ENCODE results near the gene CFAP299. TPM values are rescaled to one million over a fixed set of nuclear protein-coding genes. Genes with fewer than 3 reads are reported as not detected.
A peak's percentile ranks its signal among the peaks of the same experiment; 100 is the strongest.
"Not testable (repeated sequence)": the region's sequence is repeated elsewhere in the genome, so short reads cannot be mapped to it uniquely, and the experiment has no call there.

The CFAP299 gene
- 0.25 and 1.6 TPM in 2 replicates for total RNA-seq

GRCh38 chr4:80335554-80336358 is at the start of gene CFAP299:
TSS of gene CFAP299 (plus strand) at chr4:80335730.
- DNase-seq (ENCODE audit: low read depth), result peak; percentile 84

DNA sequence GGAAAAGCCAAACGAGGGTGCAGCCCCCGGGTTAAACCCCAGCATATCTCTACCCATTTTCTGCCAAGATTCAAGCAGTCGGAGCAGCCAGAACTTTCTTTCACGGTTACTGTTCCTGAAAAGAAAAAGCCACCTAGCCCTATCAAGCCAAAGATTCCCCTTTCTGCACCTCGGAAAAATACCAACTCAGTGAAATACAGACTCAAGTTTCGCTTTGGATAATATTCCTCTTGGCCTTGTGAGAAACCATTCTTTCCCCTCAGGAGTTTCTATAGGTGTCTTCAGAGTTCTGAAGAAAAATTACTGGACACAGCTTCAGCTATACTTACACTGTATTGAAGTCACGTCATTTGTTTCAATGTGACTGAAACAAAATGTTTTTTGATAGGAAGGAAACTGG is 49.1 kb upstream of the CFAP299 start:
- no peak for DNase-seq (ENCODE audit: low read depth)

GRCh38 chr4:80290665-80291064 is 44.9 kb upstream of the CFAP299 start:
- not testable (repeated sequence) for DNase-seq (ENCODE audit: low read depth)

DNA sequence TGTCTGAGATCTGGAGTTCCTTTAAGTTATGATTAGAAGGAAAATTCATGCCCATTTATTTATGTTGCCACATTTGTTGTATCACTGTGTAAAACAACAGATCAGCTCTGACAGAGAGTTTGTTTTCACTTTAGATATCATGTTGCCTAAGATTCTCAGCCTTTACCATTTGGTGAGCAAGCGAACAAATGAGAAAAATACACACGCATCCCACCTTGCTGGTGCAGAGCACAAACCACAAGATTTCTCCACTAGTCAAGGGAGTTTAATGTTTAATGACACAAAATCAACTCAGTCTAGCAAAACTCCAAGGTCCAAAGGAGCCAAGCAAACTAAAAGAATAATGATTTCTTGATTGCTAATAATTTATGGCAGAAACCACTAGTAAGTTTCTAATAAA is 41.3 kb upstream of the CFAP299 start:
- peak; percentile 87 for DNase-seq (ENCODE audit: low read depth)

- DNase-seq (ENCODE audit: low read depth), result no peak
Observed at GRCh38 chr4:80295336-80295735, 40.2 kb upstream of the CFAP299 start.

DNA sequence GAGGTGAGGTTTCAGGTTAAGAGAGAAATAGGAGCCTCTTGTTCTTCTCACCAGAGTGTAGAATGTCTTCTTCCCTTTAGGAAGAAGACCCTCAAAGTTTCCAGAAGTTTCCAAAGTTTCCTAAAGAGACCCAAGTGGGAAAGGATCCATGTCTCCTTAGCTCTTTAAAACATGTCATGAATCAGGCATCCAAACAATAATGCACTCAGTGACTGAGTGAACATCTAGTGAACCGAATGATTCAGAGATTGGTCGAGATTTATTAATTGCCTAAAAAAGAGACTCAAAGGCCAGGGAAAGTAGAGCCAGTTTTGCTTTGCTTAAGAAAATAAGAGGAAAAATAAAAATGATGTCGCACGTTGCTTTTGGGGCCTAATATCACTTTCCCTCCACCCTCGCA is 39.7 kb upstream of the CFAP299 start:
- peak; percentile 27 for DNase-seq (ENCODE audit: low read depth)

- DNase-seq (ENCODE audit: low read depth), result no peak
Observed at GRCh38 chr4:80301884-80302283, 33.6 kb upstream of the CFAP299 start.

GRCh38 chr4:80302616-80303223 is 32.8 kb upstream of the CFAP299 start:
- DNase-seq (ENCODE audit: low read depth), result no peak

DNA sequence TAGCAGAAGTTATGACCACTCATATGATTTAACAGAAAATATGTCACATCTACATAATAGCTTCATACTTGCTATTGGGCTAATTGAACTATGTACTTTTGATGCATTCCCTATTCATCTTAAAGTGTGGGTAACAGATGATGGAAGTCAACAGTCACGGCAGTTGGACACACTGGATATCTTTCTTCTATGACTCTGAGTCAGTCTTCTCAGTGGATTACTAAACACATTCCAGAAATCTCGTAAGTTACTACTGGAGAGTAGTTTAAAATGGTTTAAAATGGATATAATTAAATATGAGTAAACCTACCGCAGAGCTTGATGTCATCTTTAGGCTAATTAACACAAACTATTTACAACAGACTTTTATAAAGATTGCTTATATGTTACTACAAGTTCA is 30.1 kb upstream of the CFAP299 start:
- peak; percentile 61 for DNase-seq (ENCODE audit: low read depth)

DNA sequence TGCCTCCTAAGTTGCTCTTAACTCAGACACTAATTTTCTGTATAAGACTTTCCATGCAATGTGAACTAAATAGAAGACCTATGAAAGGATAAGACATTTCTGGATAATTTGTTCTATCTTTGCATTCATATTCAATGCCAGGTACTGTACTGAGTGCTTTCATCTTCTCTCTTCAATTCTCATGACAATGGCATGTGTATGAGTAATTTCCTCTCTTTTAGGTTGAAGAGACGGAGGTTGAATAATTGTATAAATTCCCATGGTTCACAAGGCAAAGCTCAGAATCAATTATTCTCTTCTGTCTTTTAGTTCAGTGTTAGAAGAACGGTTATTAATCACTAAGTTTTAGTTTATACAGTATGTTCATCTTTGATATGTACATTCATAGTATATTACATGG is 29.3 kb upstream of the CFAP299 start:
- DNase-seq (ENCODE audit: low read depth), result peak; percentile 38

DNA sequence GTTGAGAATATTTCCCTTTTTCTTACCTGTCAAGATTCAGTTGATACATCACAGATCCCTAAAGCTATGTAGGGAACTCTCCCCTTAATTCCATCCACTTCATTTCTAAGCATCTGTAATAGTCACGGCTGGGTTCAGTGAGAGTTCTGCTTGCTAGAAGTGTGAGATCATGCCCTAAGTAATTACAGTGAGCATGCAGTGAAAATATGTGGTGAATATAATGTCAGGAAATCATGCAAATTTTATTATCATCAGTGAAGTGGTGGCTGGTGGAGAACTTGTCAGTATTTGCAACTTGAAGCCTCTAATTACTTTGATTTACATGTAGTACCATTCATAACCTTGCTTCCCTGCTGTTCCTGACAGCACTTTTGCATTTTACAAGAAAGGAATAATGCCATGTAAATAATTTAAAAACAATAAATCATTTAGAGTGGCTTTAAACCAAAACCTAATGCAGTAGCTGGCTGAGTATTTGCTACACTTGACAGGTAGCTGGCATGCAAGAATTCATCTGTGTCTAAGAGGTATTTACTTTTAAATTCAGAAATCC is 28.3 kb upstream of the CFAP299 start:
- DNase-seq (ENCODE audit: low read depth), result peak; percentile 30

DNA sequence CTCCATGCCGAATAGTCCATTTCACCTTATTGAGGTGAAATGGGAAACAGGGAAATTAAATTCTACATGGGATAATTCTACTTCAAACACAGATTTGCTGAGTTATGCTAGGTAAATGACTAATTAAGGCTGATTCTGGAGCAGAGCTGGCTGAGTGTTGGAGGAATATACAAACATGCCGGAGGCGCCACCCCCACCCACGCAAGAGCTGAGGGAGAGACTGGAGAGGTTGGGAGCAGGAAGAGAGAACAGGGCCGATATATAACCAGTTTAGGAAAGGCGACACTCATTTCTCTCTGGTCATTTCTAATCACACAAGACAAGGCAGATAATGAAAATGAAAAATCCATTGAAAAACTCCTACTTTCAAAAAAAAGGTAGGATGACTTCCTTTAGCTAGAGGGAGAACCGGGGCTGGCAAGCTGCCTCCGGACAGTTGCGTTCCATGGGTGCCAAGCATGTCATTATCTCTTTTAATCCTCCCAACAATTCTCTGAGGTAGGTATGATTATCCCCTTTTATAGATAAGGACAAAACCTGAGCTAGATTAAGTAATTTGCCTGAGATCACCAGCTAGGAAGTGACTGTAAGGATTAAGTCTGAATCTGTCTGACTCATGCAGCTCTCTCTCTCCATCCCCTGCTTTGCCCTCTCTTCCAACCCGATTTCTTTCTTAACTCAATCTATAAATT is 27.6 kb upstream of the CFAP299 start:
- peak; percentile 68 for DNase-seq (ENCODE audit: low read depth)

GRCh38 chr4:80308466-80308822 is 27.1 kb upstream of the CFAP299 start:
- no peak for DNase-seq (ENCODE audit: low read depth)

DNA sequence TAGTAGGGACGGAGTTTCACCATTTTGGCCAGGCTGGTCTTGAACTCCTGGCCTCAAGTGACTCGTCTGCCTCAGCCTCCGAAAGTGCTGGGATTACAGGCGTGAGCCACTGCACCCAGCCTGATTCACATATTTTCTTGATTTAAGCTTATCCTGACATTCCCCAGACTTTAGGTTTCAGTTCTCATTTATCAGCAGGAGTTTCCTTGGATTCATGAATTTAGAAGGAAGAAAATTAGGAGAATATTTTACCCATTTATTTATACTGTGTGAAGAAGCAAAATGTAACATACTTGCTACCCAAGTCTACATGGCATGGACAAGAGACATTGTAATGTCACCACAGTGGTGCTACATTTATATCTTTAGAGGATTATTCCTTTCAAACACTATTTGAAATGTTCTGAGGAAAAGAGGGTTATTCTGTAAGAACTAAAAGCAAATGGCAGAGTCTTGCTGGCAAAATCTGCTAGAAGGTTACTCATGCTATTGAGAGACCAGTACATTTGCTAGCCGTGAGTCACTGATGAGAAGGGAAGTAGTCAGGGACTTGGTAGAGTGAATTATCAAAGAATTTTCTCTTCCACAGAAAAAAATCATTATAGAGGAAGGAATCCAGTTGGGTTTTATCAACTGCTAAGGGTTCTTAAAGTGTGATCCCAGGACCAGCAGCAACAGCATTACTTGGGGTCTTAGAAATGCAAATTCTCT is 26.1 kb upstream of the CFAP299 start:
- peak; percentile 91 for DNase-seq (ENCODE audit: low read depth)

DNA sequence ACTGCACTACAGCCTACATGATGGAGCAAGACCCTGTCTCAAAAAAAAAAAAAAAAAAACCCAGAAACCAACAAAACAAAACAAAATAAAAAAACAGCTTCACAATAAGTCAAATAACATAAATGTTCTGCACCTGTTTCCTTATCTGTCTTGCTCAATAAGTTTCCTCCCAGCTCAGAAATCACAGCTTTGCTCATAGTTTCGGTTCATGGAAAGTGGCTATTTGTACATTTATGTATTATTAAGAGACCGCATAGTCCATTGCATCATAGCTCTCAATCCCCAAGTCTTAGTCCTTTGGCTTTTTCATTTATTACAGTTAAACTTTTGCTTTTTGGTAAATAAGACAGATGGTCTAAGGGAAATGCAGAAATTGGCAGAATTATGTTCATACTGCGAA is 24.4 kb upstream of the CFAP299 start:
- DNase-seq (ENCODE audit: low read depth), result no peak

GRCh38 chr4:80312124-80312523 is 23.4 kb upstream of the CFAP299 start:
- DNase-seq (ENCODE audit: low read depth), result no peak

GRCh38 chr4:80313627-80314026 is 21.9 kb upstream of the CFAP299 start:
- DNase-seq (ENCODE audit: low read depth), result no peak

DNA sequence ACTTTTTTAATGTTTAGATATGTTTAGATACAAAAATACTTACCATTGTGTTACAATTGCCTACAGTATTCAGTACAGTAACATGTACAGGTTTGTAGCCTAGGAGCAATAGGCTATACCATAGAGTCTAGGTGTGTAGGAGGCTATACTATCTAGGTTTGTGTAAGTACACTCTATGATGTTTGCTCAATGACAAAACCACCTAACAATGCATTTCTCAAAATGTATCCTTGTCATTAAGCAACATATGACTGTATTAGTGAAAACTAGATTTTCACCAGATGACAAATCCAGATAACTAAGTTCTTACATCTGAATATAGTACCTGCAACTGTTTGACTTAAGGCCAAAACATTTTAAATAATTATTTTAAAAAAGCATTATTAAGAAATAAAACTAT is 19.7 kb upstream of the CFAP299 start:
- not testable (repeated sequence) for DNase-seq (ENCODE audit: low read depth)

- DNase-seq (ENCODE audit: low read depth), result no peak
Observed at GRCh38 chr4:80321341-80321740, 14.2 kb upstream of the CFAP299 start.

DNA sequence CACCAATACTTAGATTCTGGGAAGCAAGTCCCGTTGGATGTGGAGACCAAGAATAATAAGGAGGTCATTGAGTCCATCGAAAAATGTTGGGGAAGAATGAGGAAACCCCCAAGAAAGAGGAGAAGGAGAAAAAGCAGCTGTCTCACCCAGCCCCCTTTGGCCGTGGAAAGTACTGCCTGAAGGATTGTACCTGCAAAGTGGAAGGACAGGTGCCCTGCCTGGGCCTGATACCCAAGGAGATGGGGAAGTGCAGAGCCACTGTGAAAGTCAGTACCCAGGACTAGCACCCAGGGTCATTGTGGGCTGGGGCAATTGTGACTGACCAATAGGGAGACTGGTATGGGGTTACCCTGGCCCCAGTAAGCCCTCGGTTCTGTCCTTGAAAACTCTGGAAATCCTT is 13.8 kb upstream of the CFAP299 start:
- DNase-seq (ENCODE audit: low read depth), result no peak

GRCh38 chr4:80322716-80323115 is 12.8 kb upstream of the CFAP299 start:
- DNase-seq (ENCODE audit: low read depth), result peak; percentile 56

DNA sequence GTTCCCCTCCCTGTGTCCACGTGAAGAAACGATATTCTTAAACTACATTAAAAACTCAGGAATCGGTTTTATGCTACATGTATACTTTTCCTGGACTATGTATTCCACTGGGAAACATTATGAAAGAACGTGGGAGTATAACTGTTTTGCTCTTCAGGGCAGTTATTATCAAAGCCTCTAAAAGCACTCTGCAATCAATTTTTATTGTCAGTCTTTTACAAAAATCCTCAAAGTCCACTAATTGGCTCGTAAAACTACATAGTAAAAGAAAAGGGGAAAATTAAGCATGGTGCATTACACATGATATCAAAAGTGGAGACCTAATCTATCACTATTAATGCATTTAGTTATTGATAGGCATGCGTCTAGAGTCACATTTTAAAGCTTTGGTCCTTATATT is 11.4 kb upstream of the CFAP299 start:
- no peak for DNase-seq (ENCODE audit: low read depth)

Data from renal cortical epithelial cell (primary cell).